Ecto neural progenitor cell (in vitro differentiated cells): ENCODE measurements around the gene ACADSB.

Experiments
- DNase-seq: peaks from one replicate; pipeline ENCODE4 v3.0.0-alpha.2; 2018; ENCODE audit warnings: low spot score

Gene ACADSB

GRCh38 chr10:123042708-123043408 is 34.1 kb downstream of the ACADSB start:
- DNase-seq, result no peak

GRCh38 chr10:123043409-123043925 is 34.7 kb downstream of the ACADSB start:
- peak; percentile 67 for DNase-seq

DNA sequence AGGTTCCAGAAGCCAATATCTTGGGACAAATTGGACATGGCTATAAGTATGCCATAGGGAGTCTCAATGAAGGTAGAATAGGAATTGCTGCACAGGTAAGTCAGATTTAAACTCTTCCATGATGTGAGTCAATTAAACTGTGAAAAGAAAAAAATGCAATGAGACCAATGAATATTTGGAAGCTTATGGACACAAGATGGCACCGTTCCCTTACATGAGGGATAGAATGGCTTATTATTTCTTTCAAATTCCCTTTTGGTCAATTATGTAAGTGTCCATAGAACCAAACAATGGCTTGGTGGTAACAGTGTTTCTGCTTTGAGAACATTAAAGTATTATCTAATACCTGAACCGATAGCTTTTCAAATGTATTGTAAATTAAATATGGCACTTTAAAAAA is 35.6 kb downstream of the ACADSB start:
- DNase-seq, result no peak

- DNase-seq, result no peak
Observed at GRCh38 chr10:123045961-123046731, 37.3 kb downstream of the ACADSB start.

DNA sequence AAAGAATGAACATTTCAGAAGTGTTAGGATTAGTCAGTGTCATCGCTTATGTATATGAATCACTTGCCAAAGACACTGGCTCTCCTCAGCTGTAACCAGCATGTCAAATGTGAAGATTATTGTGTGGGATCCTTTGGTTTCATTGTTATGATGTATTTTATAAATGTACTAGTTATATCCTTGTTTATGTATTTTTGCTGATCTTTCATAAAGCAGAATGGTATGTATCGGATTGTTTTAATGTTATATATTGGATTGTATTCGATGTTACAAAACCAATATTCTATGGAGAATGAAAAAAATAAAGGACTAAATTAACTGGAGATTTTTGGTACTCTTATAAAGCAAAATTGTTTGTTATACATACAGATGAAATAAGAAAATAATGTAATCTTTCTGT is 49.2 kb downstream of the ACADSB start:
- no peak for DNase-seq

DNA sequence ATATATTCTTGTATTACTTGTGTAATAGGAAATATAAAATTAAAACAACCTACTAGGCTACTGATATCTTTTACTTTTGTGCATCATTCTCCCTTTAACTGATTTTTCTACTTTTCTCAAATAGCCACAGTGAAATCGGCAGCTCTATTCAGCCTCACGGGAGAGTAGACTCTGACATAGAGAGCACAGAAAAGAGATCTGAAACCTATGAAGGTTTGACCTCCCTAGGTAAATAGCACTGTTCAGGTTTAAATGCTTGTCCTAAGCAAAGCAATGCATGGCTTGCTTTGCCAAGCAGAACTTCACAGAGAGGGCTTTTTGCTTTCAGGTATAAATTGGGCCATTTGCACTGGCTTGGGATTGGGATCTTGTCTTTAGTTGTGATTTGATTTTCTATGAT is 53.1 kb downstream of the ACADSB start:
- no peak for DNase-seq

GRCh38 chr10:123062726-123063125 is 53.9 kb downstream of the ACADSB start:
- no peak for DNase-seq

DNA sequence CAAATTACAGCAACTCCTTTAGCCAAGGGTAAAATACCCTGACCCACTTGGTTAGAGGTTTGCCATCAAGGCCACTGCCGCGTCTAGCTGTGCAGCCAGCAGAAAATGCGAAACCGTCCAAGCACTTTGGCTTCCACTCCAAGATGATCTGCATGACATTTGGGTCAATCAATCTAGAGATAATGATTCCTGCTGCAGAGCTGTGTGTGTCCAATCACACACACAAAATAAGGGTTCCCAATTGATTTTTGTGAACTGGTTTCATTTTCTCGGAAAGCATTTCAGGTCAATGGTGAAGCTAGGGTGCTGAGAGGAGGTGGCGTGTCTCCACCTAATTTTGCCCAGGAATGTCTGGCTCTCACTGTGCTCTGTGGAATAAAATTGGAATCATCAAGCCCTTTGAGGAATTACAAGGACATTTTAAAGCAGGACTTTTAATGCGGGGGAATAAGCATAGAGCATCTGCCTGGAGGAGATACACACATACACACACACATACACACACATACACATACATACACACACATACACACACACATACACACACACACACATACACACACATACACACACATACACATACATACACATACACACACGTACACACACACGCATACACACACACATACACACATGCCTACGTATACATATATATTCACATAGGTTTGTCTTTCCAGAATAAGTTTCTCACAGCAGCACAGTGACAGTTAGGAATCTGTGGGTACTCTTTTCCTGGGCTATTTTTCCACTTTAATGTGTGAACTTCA is 59.5 kb downstream of the ACADSB start:
- no peak for DNase-seq

GRCh38 chr10:123069246-123069986 is 60.6 kb downstream of the ACADSB start:
- no peak for DNase-seq

- DNase-seq, result no peak
Observed at GRCh38 chr10:123073187-123073586, 64.4 kb downstream of the ACADSB start.

DNA sequence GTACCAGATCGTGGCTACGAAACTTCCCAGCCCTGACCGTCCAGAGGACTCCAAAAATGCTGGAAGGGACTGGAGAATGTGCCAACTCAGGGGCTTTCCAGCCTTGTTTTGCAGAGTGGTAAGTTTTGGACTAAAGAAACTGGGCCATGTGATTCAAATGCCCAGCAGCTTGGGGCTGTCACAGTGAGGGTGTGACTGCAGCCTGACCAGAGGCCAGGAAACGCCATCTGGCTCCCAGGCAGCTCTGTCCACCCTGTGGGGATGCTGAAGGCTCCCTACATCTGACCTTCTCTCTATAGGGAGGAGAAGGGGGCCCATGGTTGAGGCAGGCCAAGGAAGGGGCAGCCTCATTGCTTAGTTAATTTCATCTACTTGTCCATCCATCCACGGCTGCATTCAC is 65.4 kb downstream of the ACADSB start:
- DNase-seq, result no peak

DNA sequence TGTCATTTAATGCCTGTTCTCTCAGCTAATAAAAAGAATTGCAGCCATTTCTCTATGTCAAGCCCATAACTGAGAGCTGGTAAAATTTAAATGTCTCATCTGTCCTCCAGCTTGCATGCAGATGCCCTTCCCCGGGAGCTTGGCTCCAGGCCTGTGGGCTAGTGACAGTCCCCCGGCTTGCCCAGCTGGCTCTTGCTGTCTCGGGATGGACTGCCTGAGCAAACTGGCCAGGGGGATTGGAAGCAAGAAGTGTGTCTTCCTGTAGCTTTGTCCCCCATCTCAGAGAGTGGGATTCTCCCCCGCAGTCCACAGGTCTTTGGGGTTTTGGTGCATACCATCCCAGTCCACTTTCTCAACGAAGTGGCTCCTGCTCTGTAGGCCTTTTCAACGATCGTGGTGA is 73.1 kb downstream of the ACADSB start:
- DNase-seq, result no peak

- DNase-seq, result no peak
Observed at GRCh38 chr10:123083811-123084210, 75.0 kb downstream of the ACADSB start.

- DNase-seq, result no peak
Observed at GRCh38 chr10:123086281-123086680, 77.5 kb downstream of the ACADSB start.

DNA sequence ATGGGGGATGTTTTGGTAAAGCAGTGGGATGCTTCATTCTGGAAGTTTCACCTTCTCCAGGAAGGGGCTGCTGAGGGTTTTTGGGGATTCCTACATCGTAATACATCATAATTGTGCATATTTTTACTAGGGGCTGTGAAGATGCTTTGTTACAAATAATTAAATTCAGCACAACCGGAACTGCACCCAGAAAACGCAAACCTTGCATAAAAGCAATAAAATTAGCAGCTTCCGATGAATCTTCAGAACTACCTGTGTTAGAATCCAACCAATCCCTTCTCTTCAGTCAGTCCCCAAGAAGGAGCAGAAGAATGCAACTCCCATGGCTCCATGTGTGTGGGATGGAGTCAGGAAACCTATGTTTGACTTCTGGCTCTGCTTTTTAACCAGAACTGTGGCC is 78.5 kb downstream of the ACADSB start:
- no peak for DNase-seq

- DNase-seq, result no peak
Observed at GRCh38 chr10:123087786-123088185, 79.0 kb downstream of the ACADSB start.

DNA sequence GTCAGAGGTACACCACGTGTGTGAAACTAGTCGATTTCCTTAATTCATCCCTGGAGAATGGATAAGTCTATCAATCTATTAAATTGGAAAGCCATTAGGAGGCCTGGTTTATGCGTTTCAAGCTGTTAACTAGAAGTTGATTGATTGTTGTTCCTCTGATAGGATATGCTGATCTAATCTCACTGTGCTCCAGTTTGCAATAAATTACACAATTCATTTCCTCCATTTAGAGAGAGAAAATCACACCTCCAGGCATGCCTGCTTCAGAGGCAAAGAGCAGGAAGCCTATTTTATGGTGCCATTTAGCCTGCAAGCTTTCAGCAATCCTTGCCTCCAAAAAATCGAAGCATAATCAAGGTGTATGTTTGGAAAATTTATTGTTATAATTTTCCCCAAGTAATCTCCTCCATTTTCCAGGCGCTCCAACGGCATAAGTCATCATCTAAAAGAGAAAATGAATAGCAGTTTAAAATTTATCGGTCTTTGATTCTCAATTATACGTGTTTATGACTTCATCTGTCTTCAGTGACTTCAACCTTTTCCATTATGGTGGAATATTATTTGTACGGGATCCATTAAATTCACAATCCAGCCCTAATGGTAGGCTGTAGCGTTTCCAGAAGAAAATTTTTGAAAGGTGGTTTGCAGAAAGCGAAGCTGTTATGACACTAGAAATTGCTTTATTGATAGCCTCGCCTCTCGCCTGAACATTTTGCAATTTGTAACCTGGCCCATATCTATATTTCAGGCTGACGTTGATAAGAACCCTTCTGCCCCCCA is 84.0 kb downstream of the ACADSB start:
- DNase-seq, result no peak

GRCh38 chr10:123093489-123093888 is 84.7 kb downstream of the ACADSB start:
- DNase-seq, result no peak

GRCh38 chr10:123096452-123096851 is 87.6 kb downstream of the ACADSB start:
- DNase-seq, result no peak

- no peak for DNase-seq
Observed at GRCh38 chr10:123097039-123097438, 88.2 kb downstream of the ACADSB start.
